ENCODE measurements around the gene TNFRSF25.

The TNFRSF25 gene, protein sequence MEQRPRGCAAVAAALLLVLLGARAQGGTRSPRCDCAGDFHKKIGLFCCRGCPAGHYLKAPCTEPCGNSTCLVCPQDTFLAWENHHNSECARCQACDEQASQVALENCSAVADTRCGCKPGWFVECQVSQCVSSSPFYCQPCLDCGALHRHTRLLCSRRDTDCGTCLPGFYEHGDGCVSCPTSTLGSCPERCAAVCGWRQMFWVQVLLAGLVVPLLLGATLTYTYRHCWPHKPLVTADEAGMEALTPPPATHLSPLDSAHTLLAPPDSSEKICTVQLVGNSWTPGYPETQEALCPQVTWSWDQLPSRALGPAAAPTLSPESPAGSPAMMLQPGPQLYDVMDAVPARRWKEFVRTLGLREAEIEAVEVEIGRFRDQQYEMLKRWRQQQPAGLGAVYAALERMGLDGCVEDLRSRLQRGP

DNA sequence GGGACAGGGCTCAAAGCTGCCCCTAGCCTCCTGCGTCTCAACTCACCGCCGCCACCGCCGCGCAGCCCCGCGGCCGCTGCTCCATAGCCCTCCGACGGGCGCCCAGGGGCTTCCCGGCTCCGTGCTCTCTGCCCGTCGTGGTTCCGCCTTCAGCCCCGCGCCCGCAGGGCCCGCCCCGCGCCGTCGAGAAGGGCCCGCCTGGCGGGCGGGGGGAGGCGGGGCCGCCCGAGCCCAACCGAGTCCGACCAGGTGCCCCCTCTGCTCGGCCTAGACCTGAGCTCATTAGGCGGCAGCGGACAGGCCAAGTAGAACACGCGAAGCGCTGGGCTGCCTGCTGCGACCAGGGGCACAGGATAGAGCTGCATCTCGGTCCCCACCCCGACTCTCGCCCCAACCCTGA lies at the start of gene TNFRSF25:
Gene TNFRSF25 (minus strand): TSS at position 151 of the 400 bp plus-strand sequence. CDS start 66 bp downstream, at position 85.
- in situ Hi-C loops (cut with HindIII; ENCODE audit: low sequenced_read_pairs) = no loop called here

DNA sequence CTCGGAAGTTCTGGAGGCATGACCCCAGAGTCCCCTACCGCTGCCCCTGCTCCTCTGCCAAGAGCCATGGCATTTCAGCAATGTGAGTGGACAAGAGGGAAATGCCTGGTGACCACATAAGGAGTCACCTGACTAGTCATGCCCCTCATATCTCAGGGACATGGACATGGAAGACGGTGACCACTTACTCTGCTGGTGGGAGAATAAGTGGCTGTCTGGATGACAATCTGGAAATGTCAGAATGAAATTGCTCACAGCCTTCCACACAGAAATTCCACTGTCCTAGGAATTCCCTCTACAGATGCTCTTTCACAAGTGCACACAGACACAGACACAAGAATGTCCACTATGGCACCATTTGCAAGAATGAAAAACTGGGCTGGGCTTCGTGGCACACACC lies 49.8 kb upstream of the TNFRSF25 start:
- in situ Hi-C loops (cut with HindIII; ENCODE audit: low sequenced_read_pairs) = no loop called here

DNA sequence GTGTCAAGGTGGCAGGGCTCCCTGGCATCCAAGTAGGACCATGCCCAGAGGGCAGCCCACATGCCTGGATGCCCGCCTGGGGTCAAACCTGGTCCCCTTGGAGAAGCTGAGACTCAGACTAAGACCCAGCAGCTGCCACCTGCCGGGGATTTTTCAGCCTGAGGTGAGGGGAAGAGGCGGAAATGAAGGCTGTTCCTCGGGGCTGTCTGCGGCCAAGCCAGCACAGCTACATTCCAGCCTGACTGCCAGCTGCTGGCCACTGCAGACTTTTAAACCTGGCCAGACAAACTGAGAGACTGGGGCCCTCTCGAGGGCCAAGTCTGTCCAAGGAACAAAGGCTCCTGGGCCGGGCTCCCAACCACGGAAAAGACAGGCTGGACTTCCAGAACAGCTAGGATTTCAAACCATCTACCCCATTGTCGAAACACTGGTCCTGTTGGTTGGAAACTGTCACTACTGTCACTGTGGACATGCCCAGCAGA lies 47.4 kb upstream of the TNFRSF25 start:
- in situ Hi-C loops (cut with HindIII; ENCODE audit: low sequenced_read_pairs) = no loop called here

DNA sequence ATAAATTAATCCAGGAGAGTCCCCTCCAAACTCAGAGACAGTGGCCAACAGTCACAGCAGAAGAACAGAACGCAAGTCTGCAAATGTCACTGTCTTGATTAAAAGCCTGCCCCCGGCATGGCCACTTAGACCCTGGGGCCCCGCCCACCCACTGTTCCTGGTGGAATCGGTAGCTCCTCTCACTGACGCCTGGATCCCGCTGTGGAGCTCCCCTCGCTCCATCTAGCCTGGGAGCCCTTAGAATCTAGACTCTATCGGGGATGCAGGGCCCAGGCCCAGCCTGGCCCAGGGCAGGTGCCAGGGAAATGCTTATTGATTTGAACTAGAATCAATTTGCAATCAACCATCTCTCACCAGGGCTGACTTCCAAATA lies 46.9 kb upstream of the TNFRSF25 start:
- in situ Hi-C loops (cut with HindIII; ENCODE audit: low sequenced_read_pairs) = no loop called here

DNA sequence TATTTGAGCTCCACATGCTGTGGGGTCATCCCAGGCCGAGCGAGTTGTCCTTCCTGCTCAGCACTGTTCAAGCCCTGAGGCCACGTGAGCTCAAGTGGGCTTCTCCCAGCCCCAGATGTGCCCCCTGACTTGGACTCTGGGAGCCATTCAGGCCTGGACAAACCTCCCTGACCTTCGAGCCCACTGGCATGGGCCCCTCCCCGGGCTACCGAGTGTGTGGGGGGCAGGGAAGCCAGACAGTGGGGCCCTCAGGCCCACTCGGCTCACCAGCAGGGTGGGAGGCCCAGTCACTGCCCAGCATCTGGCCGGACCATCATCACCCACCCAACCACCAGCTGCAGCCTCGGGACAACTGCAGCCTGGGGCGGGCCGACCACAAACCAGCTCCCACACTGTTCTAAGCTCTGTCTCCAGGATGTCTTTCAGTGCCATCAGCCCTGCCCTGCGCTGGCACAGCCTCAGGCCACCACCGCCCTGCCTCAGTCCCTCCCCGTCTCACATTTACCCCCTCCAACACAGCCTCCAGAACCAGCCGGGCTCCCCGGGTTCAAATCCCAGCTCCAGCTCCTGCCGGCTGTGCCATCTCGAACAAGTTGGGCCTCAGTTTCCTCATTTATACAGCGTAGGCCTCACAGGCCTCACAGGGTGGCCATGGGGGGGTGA lies 46.4 kb upstream of the TNFRSF25 start:
- in situ Hi-C loops (cut with HindIII; ENCODE audit: low sequenced_read_pairs) = no loop called here

DNA sequence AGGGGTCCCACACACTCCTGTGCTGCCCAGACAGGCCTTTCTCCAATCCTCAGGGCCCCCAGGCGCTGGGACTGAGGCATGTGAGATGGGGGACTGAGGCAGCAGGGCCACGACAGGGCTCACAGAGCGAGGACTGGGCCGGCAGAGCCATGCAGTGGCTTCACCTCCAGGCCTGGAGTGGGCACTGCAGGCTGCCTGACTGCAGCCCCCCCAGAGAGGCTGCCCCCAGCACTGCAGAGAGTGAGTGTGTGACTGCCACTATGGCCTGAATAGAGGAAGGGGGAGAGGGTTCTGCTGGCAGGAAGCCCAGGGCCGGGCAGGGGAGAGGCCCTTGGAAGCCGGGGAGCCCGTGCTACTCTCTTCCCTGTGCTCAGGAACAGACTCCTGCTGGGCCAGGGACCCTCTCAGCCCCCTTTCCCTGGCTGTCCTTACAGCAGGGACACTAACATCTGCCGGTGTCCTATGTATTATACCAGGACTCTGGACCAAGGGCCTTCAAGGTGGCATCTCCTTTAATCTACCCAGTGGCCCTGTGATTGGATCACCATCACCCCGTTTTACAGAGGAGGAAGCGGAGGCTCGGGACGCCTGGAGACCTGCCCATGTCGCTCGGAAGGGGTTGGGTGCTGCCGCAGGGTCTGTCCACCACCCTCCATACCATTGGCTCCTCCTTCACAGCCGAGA lies 45.7 kb upstream of the TNFRSF25 start:
- in situ Hi-C loops (cut with HindIII; ENCODE audit: low sequenced_read_pairs) = no loop called here

DNA sequence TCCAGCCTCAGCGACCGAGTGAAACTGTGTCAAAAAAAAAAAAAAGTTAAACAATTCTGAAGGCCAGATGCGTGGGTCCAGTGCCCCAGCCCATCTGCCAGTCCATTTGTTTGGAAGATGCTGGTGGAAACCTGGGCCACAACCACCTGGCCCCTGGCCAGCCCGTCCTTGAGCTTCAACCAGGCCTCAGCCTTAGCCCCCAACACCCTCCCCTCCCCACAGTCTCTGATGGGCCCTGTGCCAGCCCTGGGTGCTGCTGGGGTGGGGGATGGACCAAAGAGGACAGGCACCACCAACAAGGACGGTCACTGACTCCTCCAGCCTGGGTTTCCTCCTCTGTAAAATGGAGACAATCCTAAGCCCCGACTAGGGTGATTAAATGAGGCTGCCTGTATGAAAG lies 45.1 kb upstream of the TNFRSF25 start:
- in situ Hi-C loops (cut with HindIII; ENCODE audit: low sequenced_read_pairs) = no loop called here

DNA sequence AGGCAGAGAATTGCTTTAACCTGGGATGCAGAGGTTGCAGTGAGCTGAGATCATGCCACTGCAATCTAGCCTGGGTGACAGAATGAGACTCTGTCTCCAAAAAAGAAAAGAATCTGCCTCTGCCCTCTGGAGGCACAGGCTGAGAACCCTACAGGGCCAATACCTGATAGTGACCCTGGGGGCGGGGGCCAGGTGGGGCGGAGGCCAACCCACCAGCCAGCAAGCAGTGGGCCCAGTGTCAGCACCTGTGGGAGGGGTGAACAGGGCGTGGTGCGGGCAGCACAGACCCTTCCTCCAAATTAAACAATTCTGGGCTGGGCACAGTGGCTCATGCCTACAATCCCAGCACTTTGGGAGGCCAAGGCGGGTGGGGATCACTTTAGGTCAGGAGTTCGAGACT lies 44.5 kb upstream of the TNFRSF25 start:
- in situ Hi-C loops (cut with HindIII; ENCODE audit: low sequenced_read_pairs) = no loop called here

DNA sequence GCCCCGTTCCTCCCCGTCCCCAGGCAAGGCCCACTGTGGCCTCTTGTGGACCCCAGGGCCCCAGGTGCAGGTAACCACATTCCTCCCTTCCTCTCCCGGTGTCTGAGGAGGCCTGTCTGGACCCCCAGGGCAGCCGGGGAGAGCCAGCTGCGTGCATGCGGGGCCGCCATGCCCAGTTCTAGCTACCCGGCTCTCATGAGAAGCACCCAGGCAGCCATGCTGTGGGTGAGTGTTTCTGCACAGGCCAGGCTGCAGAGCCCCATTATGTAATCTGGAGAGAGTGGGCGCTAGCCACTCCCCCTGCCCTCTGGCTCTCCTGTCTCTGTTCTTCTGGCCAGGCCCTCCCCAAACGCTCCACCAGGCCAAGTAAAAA lies 43.9 kb upstream of the TNFRSF25 start:
- in situ Hi-C loops (cut with HindIII; ENCODE audit: low sequenced_read_pairs) = no loop called here

DNA sequence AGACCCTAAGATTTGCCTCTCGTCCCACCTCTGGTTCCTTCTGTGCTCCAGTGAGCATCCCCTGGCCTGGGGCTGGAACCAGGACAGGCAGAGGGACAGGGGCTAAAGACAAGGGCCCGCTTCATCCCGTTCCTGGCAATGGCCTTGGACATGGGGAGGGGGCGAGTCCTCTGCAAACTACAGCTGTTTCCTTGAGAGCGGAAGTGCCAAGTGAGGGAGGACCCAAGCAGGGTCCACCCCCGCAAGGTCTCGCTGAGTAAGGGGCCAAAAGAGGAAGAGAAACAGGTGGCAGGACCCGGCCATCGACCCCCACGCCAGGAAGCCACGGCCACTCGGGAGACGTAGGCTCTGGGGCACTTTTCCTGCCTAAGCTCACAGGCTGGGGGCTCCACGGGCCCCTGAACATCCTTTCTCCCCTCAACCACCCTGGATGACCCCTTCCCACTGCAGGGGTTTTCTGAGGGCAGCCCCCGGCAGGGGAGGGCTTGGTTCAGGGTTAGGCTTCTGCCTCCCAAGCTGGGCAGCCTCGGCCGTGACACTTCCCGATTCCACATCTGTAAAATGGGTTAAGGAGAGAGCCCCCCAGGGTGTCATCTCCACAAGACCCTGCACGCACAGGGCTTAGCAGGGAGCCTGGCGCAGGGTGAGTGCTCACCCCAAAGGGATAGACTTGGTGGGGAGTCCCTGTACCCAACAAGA lies 43.4 kb upstream of the TNFRSF25 start:
- in situ Hi-C loops (cut with HindIII; ENCODE audit: low sequenced_read_pairs) = no loop called here

DNA sequence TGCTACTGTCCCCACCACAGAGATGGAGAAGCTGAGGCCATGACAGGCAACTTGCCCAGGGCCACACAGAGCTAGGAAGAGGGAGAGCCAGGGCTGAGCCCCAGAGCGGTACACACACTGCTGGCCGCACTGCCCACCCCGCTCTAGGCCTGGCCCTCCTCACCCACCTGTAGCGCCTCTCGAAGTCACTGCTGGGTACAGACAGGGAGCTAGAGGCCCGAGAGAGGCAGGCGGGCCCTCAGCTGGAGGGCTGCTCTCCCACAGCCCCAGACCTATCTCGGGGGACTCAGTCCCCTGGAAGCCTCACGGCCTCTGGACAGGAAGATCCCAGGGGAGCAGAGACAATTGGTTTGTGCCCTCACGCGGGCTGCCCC lies 42.8 kb upstream of the TNFRSF25 start:
- in situ Hi-C loops (cut with HindIII; ENCODE audit: low sequenced_read_pairs) = no loop called here

DNA sequence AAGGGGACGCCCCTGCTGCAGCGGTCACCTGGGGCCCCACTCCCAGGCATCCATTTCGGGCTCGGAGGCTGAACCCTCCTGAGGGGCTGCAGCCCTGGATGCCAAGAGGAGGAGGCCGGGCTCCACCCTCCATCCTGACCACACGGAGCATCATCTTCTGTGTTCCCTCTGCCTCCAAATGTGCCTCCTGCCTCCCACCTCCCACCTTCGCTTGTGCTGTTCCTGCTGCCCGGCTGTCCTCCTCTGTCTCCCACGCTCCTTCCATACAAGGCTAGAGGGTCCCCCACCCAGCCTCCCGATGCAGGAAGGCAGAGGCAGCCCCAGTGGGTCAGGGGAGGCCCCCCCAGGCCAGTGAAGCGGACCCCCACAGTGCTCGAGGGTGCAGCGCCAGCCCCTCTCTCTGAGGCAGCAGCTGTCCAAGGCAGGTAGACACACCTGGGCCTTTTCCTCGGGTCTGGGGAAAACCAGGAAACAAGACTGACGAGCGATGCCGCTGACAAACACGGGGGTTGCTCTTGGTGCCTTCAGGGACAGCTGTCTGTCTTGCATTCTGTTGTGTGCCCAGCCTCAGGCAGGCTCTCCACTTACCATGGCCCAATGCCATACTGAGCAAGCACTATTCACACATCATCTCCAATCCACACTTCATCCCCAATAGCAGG lies 42.3 kb upstream of the TNFRSF25 start:
- in situ Hi-C loops (cut with HindIII; ENCODE audit: low sequenced_read_pairs) = no loop called here

DNA sequence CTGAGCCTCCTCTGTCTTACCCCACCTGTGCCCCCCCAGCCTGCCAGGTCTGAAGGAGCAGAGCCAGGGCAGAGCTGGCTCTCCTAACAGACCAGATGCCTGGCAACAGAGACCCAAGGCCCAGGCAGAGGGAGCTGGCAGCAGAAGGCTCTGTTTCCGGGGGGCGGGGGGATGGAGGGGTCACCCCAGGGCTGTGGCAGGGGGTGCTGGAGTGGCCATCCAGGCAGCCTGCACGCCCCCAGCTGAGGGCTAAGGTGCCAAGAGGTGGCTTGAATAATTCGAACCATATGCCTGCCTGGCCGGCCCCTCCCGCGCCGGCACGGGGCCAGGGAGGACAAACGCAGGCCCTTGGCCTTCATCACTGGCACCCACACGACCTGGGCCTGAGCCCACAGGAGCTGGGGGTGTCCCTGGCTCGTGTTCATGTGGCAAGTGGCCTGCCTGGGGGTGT lies 41.5 kb upstream of the TNFRSF25 start:
- in situ Hi-C loops (cut with HindIII; ENCODE audit: low sequenced_read_pairs) = no loop called here

DNA sequence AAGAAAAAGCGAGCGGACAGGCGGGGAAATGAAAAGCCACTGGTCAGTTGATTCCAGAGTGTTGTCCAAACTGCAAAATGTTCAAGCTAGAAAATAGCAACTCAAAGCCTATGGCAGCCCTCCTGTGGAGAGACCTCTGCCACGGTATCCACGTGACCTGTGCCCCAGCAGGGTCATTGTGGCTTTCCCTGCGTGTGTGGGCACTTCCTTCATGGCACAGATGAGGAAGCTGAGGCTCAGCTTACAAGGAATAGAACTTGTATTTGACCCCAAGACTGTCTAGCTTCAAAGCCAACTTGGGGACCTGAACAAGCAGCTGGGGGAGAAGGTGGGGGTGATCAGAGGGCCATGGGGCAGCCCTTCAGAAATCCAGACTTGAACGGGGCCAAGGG lies 41.1 kb upstream of the TNFRSF25 start:
- in situ Hi-C loops (cut with HindIII; ENCODE audit: low sequenced_read_pairs) = no loop called here

DNA sequence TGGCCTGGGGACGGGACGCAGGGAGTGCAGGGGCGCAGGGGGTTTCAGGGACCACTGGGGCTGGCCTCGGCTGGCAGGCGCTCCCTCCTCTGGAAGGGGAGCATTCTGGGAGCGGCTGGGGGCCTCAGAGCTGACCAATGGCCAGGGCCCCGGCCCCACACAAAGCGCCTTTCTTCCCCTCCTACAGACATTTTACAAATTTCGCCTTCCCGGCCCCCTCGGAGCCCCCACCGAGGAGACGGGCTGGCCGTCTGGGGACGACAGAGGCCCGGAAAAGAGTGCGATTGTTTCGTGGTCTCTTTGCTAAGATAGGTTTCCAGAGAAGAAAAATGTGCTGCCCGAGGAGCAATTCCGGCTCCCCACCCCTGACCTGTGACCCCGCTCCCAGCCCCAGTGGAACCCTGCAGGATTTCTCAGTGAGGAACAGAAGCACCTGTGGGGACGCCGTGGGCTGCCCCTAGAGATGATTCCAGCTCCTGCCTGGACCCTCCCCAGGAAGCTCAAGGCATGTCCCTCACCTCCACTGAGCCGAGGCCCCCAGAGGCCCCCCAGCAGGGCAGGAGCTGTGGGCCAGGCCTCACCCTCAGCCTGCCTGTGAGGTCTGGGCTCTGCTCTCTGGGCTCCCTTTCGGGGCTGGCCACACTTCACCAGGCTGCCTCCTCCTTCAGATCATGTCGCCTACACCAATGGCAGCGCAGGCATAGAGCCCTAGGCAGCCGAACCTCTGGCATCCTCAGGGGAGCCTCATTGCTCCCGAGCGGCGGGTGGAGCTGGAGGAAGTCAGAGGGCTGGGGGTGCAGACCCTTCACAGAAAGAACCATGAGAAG lies 40.5 kb upstream of the TNFRSF25 start:
- in situ Hi-C loops (cut with HindIII; ENCODE audit: low sequenced_read_pairs) = no loop called here

DNA sequence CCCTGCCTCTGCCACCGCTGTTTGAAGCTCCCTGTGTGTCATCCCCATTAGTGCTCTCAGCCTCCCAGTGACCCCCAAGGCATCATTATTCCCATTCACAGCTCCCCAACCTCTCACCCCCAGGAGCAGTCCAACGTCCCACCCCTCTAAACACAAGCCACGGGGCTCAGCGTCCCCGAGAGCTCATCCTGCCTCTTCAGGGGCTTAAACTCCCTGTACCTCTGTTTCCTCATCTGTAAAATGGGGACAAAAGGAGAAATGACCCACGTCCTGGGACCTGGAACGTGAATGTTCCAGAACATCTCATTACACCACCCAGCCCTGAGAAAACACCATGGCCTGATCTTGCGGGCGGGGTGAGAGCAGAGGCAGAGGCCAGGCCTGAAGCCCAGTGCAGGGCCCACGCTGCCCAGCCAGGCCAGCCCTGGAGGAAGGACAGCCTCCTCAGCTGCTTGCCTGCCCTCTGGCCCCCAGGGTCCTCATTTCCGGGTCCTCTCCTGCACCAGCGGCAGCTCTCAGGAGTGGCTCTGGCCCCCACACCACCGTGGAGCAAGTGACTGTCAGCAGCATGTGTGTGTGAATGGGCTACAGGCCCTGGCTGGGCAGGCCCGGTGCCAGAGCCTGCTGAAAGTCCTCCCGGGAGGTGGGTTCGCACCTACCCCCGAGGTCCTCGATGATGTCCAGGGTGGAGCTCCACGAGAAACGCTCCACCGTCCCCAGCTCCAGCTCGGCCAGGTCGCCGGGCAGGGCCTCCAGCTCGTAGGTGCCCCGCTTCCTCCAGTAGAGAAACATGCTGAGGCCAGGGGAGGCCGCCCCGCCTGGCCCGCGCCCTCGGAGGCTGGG lies 39.6 kb upstream of the TNFRSF25 start:
- in situ Hi-C loops (cut with HindIII; ENCODE audit: low sequenced_read_pairs) = no loop called here

DNA sequence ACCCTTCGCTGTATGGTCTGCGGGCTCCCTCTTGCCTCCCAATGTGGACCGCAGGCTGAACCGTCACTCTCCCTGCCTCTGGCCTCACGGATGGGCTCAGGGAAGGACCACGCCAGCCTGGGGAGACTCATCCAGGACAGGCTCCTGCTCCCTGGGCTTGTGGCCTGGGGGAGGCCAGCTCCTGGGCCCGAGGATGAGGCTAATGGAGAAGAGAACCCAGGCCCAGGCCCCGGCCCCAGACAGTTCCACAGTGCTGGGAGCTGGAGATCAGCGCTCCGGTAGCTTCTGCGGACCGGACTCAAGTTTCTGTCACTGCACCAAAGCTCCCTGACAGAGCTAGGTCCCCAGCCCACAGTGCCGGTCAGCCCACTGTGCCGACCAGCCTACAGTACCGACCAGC lies 38.9 kb upstream of the TNFRSF25 start:
- in situ Hi-C loops (cut with HindIII; ENCODE audit: low sequenced_read_pairs) = no loop called here

DNA sequence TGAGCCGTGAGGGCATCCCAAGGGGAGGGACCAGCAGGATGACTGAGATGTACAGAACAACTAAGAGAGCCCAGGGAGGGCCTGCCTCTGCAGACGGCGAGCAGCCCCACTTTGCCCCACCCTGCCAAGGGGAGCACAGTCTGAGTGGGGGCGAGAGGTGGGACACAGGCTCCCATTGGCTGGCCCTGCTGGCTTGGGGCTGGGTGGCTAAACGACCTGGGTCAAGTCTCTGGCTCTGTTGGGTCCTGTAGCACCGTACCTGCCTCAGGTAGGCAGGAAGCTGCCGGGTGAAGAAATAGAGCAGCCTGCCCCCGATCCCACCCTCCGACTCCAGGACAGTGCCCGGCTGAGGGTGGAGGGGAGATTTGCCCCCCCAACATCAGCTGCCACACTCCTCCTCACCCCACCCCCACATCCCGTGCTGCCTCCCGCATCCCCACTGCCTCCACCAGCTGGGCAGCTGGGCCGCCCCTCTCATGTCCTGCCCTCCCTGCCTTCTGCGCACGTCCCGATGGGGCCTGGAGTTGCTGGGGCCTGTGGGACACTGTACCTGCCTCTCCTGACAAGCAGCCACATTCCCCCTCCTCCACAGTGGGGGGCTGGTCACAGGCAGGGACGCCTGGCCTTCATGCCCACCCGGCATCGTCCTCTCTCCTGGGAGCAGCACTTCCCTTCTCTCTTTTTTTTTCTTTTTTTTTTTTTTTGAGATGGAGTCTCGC lies 38.1 kb upstream of the TNFRSF25 start:
- in situ Hi-C loops (cut with HindIII; ENCODE audit: low sequenced_read_pairs) = no loop called here
